ENCODE data around the gene CDC42EP1.

GRCh38 chr22:37549704-37550059 is 10.6 kb upstream of the CDC42EP1 start:
- TF ChIP-seq, protein P1, sequence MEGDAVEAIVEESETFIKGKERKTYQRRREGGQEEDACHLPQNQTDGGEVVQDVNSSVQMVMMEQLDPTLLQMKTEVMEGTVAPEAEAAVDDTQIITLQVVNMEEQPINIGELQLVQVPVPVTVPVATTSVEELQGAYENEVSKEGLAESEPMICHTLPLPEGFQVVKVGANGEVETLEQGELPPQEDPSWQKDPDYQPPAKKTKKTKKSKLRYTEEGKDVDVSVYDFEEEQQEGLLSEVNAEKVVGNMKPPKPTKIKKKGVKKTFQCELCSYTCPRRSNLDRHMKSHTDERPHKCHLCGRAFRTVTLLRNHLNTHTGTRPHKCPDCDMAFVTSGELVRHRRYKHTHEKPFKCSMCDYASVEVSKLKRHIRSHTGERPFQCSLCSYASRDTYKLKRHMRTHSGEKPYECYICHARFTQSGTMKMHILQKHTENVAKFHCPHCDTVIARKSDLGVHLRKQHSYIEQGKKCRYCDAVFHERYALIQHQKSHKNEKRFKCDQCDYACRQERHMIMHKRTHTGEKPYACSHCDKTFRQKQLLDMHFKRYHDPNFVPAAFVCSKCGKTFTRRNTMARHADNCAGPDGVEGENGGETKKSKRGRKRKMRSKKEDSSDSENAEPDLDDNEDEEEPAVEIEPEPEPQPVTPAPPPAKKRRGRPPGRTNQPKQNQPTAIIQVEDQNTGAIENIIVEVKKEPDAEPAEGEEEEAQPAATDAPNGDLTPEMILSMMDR (IDR thresholded peaks at IDR 0.05), result no peak
- no peak for TF ChIP-seq POLR2A (IDR thresholded peaks at IDR 0.05)
